ENCODE results near the gene SCML2. TPM values are rescaled to one million over a fixed set of nuclear protein-coding genes. Genes with fewer than 3 reads are reported as not detected.

The SCML2 gene
- total and polyA plus RNA-seq, 10 of the 15 experiments (the other 5 are each of a cell fraction or from before 2014, with no cell fraction given): 1.5 to 4.4 (median 2.6) TPM

DNA sequence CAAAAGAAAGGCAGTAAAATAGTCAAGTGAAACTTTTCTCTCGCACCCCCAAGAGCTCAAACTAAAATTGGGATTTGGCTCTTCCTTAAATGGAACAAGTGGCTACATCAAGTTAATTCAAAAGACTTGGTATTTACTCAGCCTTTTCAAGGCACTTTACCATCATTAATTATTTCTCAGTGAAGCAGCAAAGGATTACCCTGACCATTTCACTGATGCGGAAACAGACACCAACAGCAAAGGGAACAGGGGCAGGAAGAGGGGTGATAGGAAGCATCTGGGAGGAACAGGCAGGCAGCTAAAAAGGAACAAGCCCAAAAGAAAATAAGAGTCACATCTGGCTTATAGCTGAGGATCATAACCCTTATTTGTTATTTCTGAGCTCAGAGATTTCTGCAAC is 2.7 kb downstream of the SCML2 start:
- POLR2A ChIA-PET: no interaction called here
- BruUV-seq (replicated peaks): no TSS peak
- RAD21 ChIA-PET (ENCODE audit: unreplicated experiment): no interaction called here
- H3K79me2 ChIP-seq (ENCODE audit: control insufficient read depth, insufficient read depth, low read length): no peaks in the 10 kb centered on the region
- no peak overlapping the region for H3K4me3 ChIP-seq
- peaks cover 0 to 3% of the 10 kb centered on the region in 2 experiments; a peak in 2 of 4 replicates for H3K27me3 ChIP-seq (replicated peaks in 1 of 2; ENCODE audit: control insufficient read depth in 2 of 2, insufficient read depth in 2 of 2, low read length in 1 of 2)
- H3K9me3 ChIP-seq (replicated peaks; ENCODE audit: control insufficient read depth, insufficient read depth, low read length): no peaks in the 10 kb centered on the region; the same call in 2 of the 3 replicates
- SMC1A ChIA-PET (ENCODE audit: uncharacterized antibody, unreplicated experiment): interaction anchor here (0.9 kb wide), 1 partner anchor 9 kb away, joined by 3 read pairs; no protein-coding TSS in a partner anchor
- WGBS (ENCODE audit: insufficient coverage, insufficient replicate concordance, low lambda C conversion rate, missing lambda C conversion rate): 18% methylated on average over 2 of the region's 2 CpGs
- no peak for DNase-seq (ENCODE audit: low read depth, low spot score)
- TF ChIP-seq, protein P1, sequence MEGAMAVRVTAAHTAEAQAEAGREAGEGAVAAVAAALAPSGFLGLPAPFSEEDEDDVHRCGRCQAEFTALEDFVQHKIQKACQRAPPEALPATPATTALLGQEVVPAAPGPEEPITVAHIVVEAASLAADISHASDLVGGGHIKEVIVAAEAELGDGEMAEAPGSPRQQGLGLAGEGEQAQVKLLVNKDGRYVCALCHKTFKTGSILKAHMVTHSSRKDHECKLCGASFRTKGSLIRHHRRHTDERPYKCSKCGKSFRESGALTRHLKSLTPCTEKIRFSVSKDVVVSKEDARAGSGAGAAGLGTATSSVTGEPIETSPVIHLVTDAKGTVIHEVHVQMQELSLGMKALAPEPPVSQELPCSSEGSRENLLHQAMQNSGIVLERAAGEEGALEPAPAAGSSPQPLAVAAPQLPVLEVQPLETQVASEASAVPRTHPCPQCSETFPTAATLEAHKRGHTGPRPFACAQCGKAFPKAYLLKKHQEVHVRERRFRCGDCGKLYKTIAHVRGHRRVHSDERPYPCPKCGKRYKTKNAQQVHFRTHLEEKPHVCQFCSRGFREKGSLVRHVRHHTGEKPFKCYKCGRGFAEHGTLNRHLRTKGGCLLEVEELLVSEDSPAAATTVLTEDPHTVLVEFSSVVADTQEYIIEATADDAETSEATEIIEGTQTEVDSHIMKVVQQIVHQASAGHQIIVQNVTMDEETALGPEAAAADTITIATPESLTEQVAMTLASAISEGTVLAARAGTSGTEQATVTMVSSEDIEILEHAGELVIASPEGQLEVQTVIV (IDR thresholded peaks at IDR 0.05; ENCODE audit: borderline replicate concordance, partially characterized antibody): no peak
- no peak for TF ChIP-seq YBX1 (IDR thresholded peaks at IDR 0.05)
- TF ChIP-seq ZNF622 (IDR thresholded peaks at IDR 0.05): no peak
- TF ChIP-seq ZNF274 (IDR thresholded peaks at IDR 0.05; ENCODE audit: insufficient read depth, insufficient read length): no peak
- no peak for TF ChIP-seq MXI1 (IDR thresholded peaks at IDR 0.05; ENCODE audit: low read depth, low read length)
- TF ChIP-seq CREB1 (IDR thresholded peaks at IDR 0.05; ENCODE audit: low read depth): no peak
- TF ChIP-seq DPF2 (IDR thresholded peaks at IDR 0.05): no peak
- no peak for TF ChIP-seq BHLHE40 (IDR thresholded peaks at IDR 0.05; ENCODE audit: borderline replicate concordance in 1 of 2, low read depth in 2 of 2, low read length in 1 of 2)
- no peak for TF ChIP-seq NR2F1 (conservative IDR thresholded peaks at IDR 0.05)
- TF ChIP-seq, protein P2, sequence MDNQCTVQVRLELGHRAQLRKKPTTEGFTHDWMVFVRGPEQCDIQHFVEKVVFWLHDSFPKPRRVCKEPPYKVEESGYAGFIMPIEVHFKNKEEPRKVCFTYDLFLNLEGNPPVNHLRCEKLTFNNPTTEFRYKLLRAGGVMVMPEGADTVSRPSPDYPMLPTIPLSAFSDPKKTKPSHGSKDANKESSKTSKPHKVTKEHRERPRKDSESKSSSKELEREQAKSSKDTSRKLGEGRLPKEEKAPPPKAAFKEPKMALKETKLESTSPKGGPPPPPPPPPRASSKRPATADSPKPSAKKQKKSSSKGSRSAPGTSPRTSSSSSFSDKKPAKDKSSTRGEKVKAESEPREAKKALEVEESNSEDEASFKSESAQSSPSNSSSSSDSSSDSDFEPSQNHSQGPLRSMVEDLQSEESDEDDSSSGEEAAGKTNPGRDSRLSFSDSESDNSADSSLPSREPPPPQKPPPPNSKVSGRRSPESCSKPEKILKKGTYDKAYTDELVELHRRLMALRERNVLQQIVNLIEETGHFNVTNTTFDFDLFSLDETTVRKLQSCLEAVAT (IDR thresholded peaks at IDR 0.05): no peak
- no peak for TF ChIP-seq YY1 (IDR thresholded peaks at IDR 0.05; ENCODE audit: low read depth, low read length)
- no peak for TF ChIP-seq NBN (IDR thresholded peaks at IDR 0.05)
- no peak overlapping the region for H3K4me2 ChIP-seq (ENCODE audit: control insufficient read depth, insufficient read depth)
- no peak overlapping the region for H3K9ac ChIP-seq (ENCODE audit: control insufficient read depth, insufficient read depth, low read length)
- no peak overlapping the region for H3K27ac ChIP-seq (ENCODE audit: control insufficient read depth, insufficient read depth)
- intact Hi-C loops (cut with micrococcal nuclease; ENCODE audit: unreplicated experiment): no loop called here
- FAIRE-seq: no peak
- in situ Hi-C loops (cut with MboI): no loop called here
- CTCF ChIA-PET: no interaction called here
- H3K4me1 ChIP-seq (ENCODE audit: control insufficient read depth, insufficient read depth, low read length): no peaks in the 10 kb centered on the region
- no peak for ATAC-seq
- no peaks in the 10 kb centered on the region for H4K20me1 ChIP-seq (ENCODE audit: control insufficient read depth, insufficient read depth)
- no peaks in the 10 kb centered on the region for H3K36me3 ChIP-seq (ENCODE audit: control insufficient read depth in 2 of 2, insufficient read depth in 2 of 2, low read length in 1 of 2)
- no peak overlapping the region for H2AFZ ChIP-seq (ENCODE audit: control insufficient read depth, low read depth, low read length)
